ENCODE data around the gene PRKCQ.

Gene PRKCQ

GRCh38 chr10:6404127-6405072 lies 175.7 kb downstream of the PRKCQ start:
- no peak for DNase-seq

DNA sequence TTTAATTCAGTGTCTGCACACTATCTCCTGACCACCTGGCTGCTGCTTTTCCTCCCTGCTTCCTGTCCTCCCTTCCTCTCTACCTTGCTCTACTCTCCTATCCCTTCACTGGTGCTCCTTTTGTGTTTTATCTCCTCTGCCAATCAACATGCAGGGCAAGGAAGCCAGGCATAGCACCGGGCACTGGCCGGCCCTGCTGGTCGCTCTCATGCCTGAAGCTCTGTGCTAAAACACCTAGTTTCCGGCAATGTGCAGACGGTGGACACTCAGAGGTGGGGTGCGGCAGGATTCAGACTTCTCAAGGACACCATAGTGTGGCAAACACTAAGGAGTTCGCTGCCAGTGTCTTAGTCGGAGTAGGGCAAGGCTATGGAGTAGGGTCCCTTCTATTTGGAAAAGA lies 177.1 kb downstream of the PRKCQ start:
- no peak for DNase-seq

DNA sequence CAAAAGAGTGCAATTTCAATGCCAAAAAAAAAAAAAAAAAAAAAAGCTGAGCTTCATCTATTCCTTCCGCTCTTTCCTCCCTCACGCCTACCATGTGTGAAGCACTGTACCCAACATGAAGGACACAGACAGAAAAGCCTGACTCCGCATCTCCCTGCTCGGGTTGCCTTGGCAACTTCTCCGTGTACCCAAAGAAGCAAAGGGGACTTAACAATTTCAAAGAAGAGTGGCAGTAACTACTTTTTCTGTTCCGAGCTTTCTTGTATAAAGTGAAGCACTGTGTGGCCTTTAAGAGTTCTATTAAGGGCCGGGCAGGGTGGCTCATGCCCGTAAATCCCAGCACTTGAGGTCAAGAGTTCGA lies 177.7 kb downstream of the PRKCQ start:
- no peak for DNase-seq

GRCh38 chr10:6401558-6402348 lies 178.3 kb downstream of the PRKCQ start:
- peak; percentile 70 to 81 for DNase-seq

DNA sequence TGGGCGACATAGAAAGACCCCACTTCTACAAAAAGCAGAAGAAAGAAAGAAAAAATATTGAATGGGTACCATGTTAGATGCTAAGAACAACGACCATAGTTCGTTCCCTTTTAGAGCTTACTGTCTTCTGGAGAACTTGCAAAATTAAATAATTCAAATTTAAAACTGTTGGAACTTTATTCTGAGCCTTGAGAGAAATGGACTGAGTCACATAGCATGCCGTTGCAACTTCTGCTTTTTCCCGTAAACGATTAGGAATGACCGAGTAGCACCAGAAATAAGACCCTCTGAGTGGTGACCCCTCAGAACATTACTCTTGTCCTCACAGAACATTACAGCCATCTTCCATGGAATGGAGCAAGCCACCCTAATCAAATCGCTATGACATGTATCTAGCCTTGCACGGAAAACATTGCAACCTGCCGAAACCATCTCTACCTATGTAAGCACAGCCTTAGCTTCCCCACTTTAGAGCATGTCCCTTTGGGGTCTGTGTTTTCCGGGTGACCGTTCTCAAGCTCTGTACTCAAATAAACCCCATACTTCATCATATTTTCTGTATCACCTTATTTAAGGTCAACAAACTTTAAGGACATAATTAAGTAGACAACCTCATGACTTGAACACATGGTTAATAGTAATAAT lies 179.1 kb downstream of the PRKCQ start:
- DNase-seq = no peak

DNA sequence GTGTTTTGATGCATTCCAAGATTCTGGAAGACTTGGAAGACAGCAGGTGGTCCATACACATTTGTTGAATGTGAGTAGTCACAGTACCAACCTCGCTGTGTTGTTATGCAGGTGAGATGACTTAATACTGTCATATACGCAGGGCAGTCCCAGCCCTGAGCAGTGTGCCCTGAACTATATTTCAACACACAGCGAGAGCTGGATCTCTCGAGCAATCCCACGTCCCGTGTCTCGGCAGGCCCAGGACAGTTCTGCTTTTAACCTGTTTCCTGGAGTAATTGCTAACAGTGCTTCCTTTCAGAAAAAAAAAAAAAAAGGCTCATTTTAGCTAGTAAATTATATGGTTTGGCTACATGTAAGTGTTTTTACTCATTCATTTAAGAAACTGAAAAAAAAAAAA lies 179.7 kb downstream of the PRKCQ start:
- peak in 1 of 2 donors; percentile 42 for DNase-seq

- DNase-seq = no peak
Observed at GRCh38 chr10:6399879-6400278, 180.2 kb downstream of the PRKCQ start.

- peak in 1 of 2 donors; percentile 48 for DNase-seq
Observed at GRCh38 chr10:6399231-6399741, 180.8 kb downstream of the PRKCQ start.

GRCh38 chr10:6398399-6398798 lies 181.7 kb downstream of the PRKCQ start:
- DNase-seq = no peak

GRCh38 chr10:6396652-6397051 lies 183.4 kb downstream of the PRKCQ start:
- peak in 1 of 2 donors; percentile 51 for DNase-seq

GRCh38 chr10:6396226-6396625 lies 183.8 kb downstream of the PRKCQ start:
- no peak for DNase-seq

GRCh38 chr10:6395606-6396005 lies 184.5 kb downstream of the PRKCQ start:
- DNase-seq = no peak

DNA sequence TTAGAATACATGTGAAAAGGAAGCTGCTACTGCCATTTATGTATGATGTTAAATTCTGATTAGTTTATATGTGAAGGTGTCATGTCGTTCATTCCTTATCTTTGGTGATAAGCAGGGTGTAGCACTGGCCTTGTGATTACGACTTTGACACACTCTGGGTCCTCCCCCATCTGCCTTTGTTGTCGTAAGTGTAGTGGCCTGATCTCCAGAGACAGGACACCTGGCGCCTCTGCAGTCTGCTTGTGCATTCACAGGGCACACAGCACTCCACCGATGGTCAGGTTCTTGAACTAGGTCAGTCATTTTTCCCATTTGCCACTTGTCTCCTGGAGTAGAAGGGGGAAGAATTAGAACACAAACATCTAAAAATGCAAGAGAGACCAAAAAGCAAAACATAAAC lies 186.0 kb downstream of the PRKCQ start:
- DNase-seq = no peak

GRCh38 chr10:6393168-6393567 lies 186.9 kb downstream of the PRKCQ start:
- DNase-seq = no peak

- DNase-seq = no peak
Observed at GRCh38 chr10:6390213-6390845, 189.7 kb downstream of the PRKCQ start.

- no peak for DNase-seq
Observed at GRCh38 chr10:6388261-6388893, 191.7 kb downstream of the PRKCQ start.

GRCh38 chr10:6386960-6387359 lies 193.1 kb downstream of the PRKCQ start:
- DNase-seq = no peak

- peak in 1 of 2 donors; percentile 15 for DNase-seq
Observed at GRCh38 chr10:6386346-6386745, 193.7 kb downstream of the PRKCQ start.

DNA sequence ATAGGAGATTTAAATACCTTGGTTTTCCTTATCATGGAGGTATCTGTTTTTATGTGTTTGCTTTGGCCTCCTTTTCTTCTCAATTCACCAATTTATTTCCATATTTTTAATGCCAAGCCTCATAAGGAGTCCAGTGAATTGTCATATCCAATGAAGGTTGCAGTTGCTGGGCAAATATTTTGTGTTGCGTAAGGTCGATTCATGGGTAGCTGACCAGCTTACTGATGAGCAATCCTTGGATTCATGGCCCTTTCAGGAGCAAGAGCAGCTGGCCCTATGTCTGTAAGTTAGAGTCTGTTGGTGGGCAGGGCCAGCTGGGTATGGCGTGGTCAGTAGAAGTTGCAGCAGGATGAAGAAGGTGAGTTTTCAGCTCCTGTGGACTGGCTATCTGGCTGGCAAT lies 194.4 kb downstream of the PRKCQ start:
- DNase-seq = no peak

- DNase-seq = no peak
Observed at GRCh38 chr10:6384847-6385246, 195.2 kb downstream of the PRKCQ start.

GRCh38 chr10:6384031-6384430 lies 196.0 kb downstream of the PRKCQ start:
- no peak for DNase-seq
